SJCRH30 (cell line): ENCODE results near the gene C11orf21. TPM values are rescaled to one million over a fixed set of nuclear protein-coding genes. Genes with fewer than 3 reads are reported as not detected.
A peak's percentile ranks its signal among the peaks of the same experiment; 100 is the strongest.
"Not testable (repeated sequence)": the region's sequence is repeated elsewhere in the genome, so short reads cannot be mapped to it uniquely, and the experiment has no call there.

ENCODE experiments used
- DNase-seq, 2 experiments: peaks; one replicate each; pipeline ENCODE4 v3.0.0-alpha.2; 2015 to 2020
- H3K27ac ChIP-seq: fragments of 250-450 bp; sonication (Bioruptor Pico); 2 replicates; pipeline ENCODE4 v1.5.1; 2020; ENCODE audit warnings: mild to moderate bottlenecking, moderate library complexity
- H3K27me3 ChIP-seq: fragments of 250-450 bp; sonication (Bioruptor Pico); 2 replicates; pipeline ENCODE4 v1.5.1; 2020; ENCODE audit warnings: mild to moderate bottlenecking, moderate library complexity
- H3K36me3 ChIP-seq: fragments of 250-450 bp; sonication (Bioruptor Pico); 2 replicates; pipeline ENCODE4 v1.5.1; 2020; ENCODE audit warnings: mild to moderate bottlenecking, moderate library complexity
- H3K4me1 ChIP-seq: fragments of 250-450 bp; sonication (Bioruptor Pico); 2 replicates; pipeline ENCODE4 v1.5.1; 2020; ENCODE audit warnings: mild to moderate bottlenecking, moderate library complexity
- H3K4me3 ChIP-seq: fragments of 250-450 bp; sonication (Bioruptor Pico); 2 replicates; pipeline ENCODE4 v1.5.1; 2020; ENCODE audit warnings: mild to moderate bottlenecking, moderate library complexity
- H3K9me3 ChIP-seq: fragments of 250-450 bp; sonication (Bioruptor Pico); replicated peaks from 2 replicates; pipeline ENCODE4 v1.5.1; 2020; ENCODE audit warnings: mild to moderate bottlenecking, moderate library complexity
- total RNA-seq: library from RNA; depleted of rRNA; stranded (reverse); fragments of >200 nt; shearing (Covaris generic); gene quantifications from 2 replicates; pipeline ENCODE4 v1.2.3, GENCODE V29; 2014; rRNA removed

The C11orf21 gene
- not detected in 2 replicates for total RNA-seq

- no peaks in the 10 kb centered on the region for H3K9me3 ChIP-seq
- no peak within 1 kb of the TSS for H3K27ac ChIP-seq
- DNase-seq = peak; percentile 65 to 73
- no peaks in the 10 kb centered on the region for H3K36me3 ChIP-seq
- peaks cover 18% of the 10 kb centered on the region for H3K4me1 ChIP-seq
- peaks cover 8% of the 10 kb centered on the region; the same call in 1 of the 2 replicates for H3K27me3 ChIP-seq
- peak within 1 kb of the TSS; percentile 5; the same call in 1 of the 2 replicates for H3K4me3 ChIP-seq
Measured at GRCh38 chr11:2301631-2302305, at the start of gene C11orf21, which contains the start of gene TSPAN32. Gene C11orf21, minus strand, starts transcription at chr11:2301918. Its CDS starts 110 bp downstream, at chr11:2301808. Gene TSPAN32, plus strand, starts transcription at chr11:2302013. Its CDS starts 137 bp downstream, at chr11:2302150.

- no peaks in the 10 kb centered on the region for H3K36me3 ChIP-seq
- DNase-seq = no peak
Measured at GRCh38 chr11:2348986-2349385, 47.3 kb upstream of the C11orf21 start.

DNA sequence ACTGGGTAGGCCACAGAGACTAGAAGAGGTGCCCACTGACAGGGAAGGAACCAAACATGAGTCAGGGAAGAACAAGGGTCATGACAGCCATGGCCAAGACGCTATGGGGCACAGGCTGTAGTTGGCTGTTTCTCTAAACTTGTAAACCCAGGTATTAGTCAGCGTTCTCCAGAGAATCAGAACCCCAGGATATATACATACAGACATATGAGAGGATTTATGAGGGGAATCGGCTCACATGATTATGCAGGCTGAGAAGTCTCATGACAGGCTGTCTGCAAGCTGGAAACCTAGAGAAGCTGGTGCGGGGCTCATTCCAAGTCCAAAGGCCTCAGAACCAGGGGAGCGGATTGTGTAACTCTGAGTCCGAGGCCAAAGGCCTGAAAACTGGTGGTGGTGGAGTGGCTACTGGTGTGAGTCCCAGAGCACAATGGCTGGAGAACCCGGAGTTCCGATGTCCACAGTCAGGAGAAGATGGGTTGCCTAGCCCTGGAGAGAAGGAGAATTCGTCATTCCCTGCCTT is 45.7 kb upstream of the C11orf21 start:
- H3K9me3 ChIP-seq = no peaks in the 10 kb centered on the region
- no peaks in the 10 kb centered on the region for H3K36me3 ChIP-seq
- H3K4me3 ChIP-seq = no peak overlapping the region
- no peak for DNase-seq
- no peak overlapping the region for H3K27ac ChIP-seq
- H3K27me3 ChIP-seq = no peaks in the 10 kb centered on the region
- H3K4me1 ChIP-seq = no peaks in the 10 kb centered on the region

More at GRCh38 chr11:2348986-2349385, 47.3 kb upstream of the C11orf21 start:
- H3K4me1 ChIP-seq = no peaks in the 10 kb centered on the region
- no peak overlapping the region for H3K4me3 ChIP-seq
- no peaks in the 10 kb centered on the region for H3K9me3 ChIP-seq
- no peak overlapping the region for H3K27ac ChIP-seq
- no peaks in the 10 kb centered on the region for H3K27me3 ChIP-seq

- no peak for DNase-seq
- Histone ChIP-seq H3K36me3 (no peaks in the 10 kb centered on the region), H3K27me3 (no peaks in the 10 kb centered on the region), H3K4me1 (no peaks in the 10 kb centered on the region), H3K9me3 (no peaks in the 10 kb centered on the region), H3K4me3 (no peak overlapping the region), H3K27ac (no peak overlapping the region)
Measured at GRCh38 chr11:2346586-2347307, 45.0 kb upstream of the C11orf21 start.

DNA sequence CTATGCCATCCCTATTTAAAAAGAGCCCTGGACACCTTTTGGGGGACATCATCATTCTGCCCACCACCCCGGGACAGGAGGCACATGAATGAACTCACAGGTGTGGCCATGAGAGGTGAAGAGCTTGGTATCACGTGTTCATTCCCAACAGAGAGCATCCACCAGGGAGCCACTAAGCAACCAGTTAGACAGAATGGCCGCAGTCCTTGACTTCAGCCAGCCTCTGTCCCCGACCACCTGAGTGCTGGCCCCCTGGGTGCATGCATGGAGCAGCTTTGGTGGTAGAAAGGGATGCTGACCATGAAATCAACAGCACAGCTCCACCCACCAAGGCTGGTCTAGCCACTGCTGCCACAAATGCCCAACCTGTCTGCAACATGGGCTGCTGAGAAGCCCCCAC is 44.3 kb upstream of the C11orf21 start:
- H3K9me3 ChIP-seq = no peaks in the 10 kb centered on the region
- H3K4me3 ChIP-seq = no peak overlapping the region
- no peaks in the 10 kb centered on the region for H3K4me1 ChIP-seq
- H3K27me3 ChIP-seq = no peaks in the 10 kb centered on the region; the same call in 1 of the 2 replicates
- no peak overlapping the region for H3K27ac ChIP-seq
- H3K36me3 ChIP-seq = no peaks in the 10 kb centered on the region
- DNase-seq = no peak

- peaks cover 7% of the 10 kb centered on the region; the same call in 1 of the 2 replicates for H3K27me3 ChIP-seq
- no peak overlapping the region for H3K27ac ChIP-seq
- no peak for DNase-seq
- H3K4me1 ChIP-seq = no peaks in the 10 kb centered on the region
- H3K36me3 ChIP-seq = no peaks in the 10 kb centered on the region
- no peak overlapping the region for H3K4me3 ChIP-seq
- H3K9me3 ChIP-seq = no peaks in the 10 kb centered on the region
Measured at GRCh38 chr11:2345050-2345449, 43.3 kb upstream of the C11orf21 start.

GRCh38 chr11:2343502-2343901 is 41.8 kb upstream of the C11orf21 start:
- H3K27me3 ChIP-seq = peaks cover 17% of the 10 kb centered on the region
- no peak for DNase-seq
- H3K9me3 ChIP-seq = no peaks in the 10 kb centered on the region
- no peaks in the 10 kb centered on the region for H3K4me1 ChIP-seq
- H3K27ac ChIP-seq = no peak overlapping the region
- no peak overlapping the region for H3K4me3 ChIP-seq
- H3K36me3 ChIP-seq = no peaks in the 10 kb centered on the region

GRCh38 chr11:2342981-2343380 is 41.3 kb upstream of the C11orf21 start:
- no peaks in the 10 kb centered on the region for H3K4me1 ChIP-seq
- no peaks in the 10 kb centered on the region for H3K9me3 ChIP-seq

GRCh38 chr11:2342557-2342956 is 40.8 kb upstream of the C11orf21 start:
- H3K27ac ChIP-seq = no peak overlapping the region
- H3K27me3 ChIP-seq = peaks cover 21% of the 10 kb centered on the region
- H3K4me3 ChIP-seq = no peak overlapping the region
- no peaks in the 10 kb centered on the region for H3K9me3 ChIP-seq
- no peaks in the 10 kb centered on the region for H3K4me1 ChIP-seq
- no peaks in the 10 kb centered on the region for H3K36me3 ChIP-seq
- DNase-seq = no peak

More at GRCh38 chr11:2342981-2343380, 41.3 kb upstream of the C11orf21 start:
- Histone ChIP-seq H3K27me3 (peaks cover 21% of the 10 kb centered on the region), H3K27ac (no peak overlapping the region), H3K36me3 (no peaks in the 10 kb centered on the region), H3K4me3 (no peak overlapping the region)
- DNase-seq = no peak

GRCh38 chr11:2338760-2339159 is 37.0 kb upstream of the C11orf21 start:
- H3K4me1 ChIP-seq, H3K9me3 ChIP-seq, H3K36me3 ChIP-seq, DNase-seq, H3K4me3 ChIP-seq, H3K27ac ChIP-seq: not testable (repeated sequence)
- H3K27me3 ChIP-seq = peaks cover 24% of the 10 kb centered on the region

GRCh38 chr11:2335286-2335685 is 33.6 kb upstream of the C11orf21 start:
- H3K4me3 ChIP-seq, H3K4me1 ChIP-seq, H3K27ac ChIP-seq, H3K9me3 ChIP-seq, H3K36me3 ChIP-seq, DNase-seq: not testable (repeated sequence)
- peaks cover 20% of the 10 kb centered on the region for H3K27me3 ChIP-seq

DNA sequence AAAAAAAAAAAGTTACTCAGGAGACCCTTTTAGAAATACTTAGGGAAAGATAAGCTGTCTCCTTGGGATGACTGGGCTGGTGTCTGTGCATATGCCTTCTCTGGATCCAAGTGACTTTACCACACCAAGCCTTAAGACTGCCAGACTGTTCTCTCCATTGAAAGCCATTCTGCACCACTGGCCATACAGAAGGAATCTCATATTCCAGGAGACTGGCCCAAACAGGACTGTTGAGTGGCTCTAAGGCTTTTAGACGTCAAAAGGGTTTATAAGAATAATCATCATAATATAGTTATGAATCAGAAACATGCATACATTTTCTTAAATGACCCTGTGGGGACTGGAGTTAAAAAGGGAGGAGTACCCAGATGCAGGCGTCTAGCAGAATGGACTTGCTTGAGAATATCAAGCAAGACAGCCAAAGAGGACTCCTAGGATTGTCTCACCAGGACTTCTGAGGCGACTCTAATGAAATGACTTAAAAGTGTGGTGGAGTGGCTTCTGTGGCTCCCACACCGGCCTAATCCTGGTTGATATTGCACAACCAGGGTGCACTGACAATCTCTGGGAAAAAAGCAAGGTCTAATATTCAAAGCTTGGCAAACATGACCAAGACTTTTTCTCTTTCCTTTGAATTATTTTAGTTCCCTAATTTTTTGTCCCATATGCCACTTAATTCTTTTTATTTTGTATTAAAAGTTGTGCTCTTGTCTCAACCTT is 31.9 kb upstream of the C11orf21 start:
- not testable (repeated sequence) for H3K36me3 ChIP-seq, H3K27ac ChIP-seq, H3K4me1 ChIP-seq, DNase-seq, H3K9me3 ChIP-seq, H3K4me3 ChIP-seq, H3K27me3 ChIP-seq

DNA sequence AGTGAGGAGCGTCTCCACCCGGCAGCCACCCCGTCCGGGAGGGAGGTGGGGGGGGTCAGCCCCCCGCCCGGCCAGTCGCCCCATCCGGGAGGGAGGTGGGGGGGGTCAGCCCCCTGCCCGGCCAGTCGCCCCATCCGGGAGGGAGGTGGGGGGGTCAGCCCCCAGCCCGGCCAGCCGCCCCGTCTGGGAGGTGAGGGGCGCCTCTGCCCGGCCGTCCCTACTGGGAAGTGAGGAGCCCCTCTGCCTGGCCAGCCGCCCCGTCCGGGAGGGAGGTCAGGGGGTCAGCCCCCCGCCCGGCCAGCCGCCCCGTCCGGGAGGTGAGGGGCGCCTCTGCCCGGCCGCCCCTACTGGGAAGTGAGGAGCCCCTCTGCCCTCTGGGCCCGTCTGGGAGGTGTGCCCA is 30.9 kb upstream of the C11orf21 start:
- not testable (repeated sequence) for H3K27ac ChIP-seq, H3K36me3 ChIP-seq, H3K4me1 ChIP-seq, DNase-seq, H3K27me3 ChIP-seq, H3K9me3 ChIP-seq, H3K4me3 ChIP-seq

- Histone ChIP-seq H3K36me3 (no peaks in the 10 kb centered on the region), H3K27me3 (no peaks in the 10 kb centered on the region), H3K27ac (no peak overlapping the region), H3K4me3 (no peak overlapping the region), H3K4me1 (no peaks in the 10 kb centered on the region), H3K9me3 (0 out of 2 replicates have a peak, but pooled peaks cover 2% of the 10 kb centered on the region)
- DNase-seq = no peak
Measured at GRCh38 chr11:2331404-2331803, 29.7 kb upstream of the C11orf21 start.

- no peak for DNase-seq
- Histone ChIP-seq H3K4me3 (no peak overlapping the region), H3K9me3 (0 out of 2 replicates have a peak, but pooled peaks cover 2% of the 10 kb centered on the region), H3K36me3 (no peaks in the 10 kb centered on the region), H3K4me1 (no peaks in the 10 kb centered on the region), H3K27me3 (no peaks in the 10 kb centered on the region), H3K27ac (no peak overlapping the region)
Measured at GRCh38 chr11:2330696-2331095, 29.0 kb upstream of the C11orf21 start.
